ENCODE data around the gene CLPTM1.

Gene CLPTM1

DNA sequence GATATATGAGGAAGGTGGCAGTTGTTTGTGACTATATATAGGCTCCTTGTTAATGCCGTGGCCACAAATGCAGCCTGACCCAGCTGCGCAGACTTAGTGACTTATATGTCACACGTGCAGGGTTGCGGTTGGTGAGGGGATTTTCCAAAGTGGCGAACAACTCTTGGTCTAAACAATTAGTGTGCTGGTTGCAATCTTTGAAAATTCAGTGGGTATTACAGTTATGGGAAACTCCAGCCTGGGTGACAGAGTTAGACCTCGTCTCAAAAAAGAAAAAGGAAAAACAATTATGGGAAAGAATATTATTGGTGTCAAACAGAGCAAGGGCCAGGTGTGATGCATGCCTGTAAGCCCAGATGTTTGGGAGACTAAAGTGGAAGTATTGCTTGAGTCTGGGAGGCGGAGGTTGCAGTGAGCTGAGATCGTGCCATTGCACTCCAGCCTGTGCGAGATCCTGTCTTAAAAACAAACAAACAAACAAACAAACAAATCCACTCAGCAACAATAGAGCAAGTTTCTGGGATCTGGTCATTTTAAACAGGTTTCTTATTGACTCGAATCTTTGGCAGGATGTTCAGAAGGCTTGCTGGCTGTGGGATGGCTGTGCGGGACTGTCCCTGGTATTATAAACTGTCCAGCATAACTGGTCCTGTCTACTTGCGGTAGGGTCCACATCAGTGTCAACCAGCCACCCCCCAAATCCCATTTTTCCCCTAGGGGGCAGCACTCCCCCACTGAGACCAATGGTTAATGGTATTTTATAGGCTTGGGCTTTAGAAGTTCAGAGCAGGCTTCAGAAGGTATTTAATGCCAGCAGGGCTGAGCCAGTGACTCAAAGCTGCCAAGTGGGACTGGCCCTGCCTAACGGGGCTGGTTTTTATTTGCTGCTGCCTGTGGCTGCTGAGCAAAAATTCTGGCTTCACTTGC, 61.5 kb downstream of the CLPTM1 start:
- DNase-seq: peak; percentile 56 to 66

DNA sequence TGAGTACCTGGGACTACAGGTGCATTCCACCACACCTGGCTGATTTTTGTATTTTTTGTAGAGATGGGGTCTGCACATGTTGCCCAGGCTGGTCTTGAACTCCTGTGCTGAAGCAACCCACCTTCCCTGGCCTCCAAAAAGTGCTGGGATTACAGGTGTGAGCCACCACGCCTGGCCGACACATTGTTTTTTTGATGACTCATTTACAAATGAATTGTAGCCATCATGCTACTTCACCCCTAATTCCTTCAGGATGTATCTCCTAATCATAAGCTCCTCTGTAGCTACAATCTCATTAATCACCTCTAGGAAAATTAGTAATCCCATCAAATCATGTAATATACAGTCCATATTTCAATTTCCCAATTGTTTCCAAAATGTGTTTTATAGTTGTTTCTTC, 64.0 kb downstream of the CLPTM1 start:
- DNase-seq: no peak

DNA sequence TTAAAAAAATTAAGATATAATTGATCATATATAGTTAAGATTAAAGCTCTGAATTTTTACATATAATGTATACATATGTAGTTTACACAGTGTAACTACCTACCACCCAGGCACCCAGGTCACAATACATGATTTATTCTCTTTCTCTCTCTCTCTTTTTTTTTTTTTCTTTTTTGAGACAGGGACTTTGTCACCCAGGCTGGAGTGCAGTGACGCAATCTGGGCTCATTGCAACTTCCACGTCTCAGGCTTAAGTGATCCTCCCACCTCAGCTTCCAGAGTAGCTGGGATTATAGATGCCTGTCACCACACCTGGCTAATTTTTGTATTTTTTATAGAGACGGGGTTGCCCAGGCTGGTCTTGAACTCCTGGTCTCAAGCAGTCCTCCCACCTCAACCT, 64.9 kb downstream of the CLPTM1 start:
- DNase-seq: peak; percentile 15 to 30

DNA sequence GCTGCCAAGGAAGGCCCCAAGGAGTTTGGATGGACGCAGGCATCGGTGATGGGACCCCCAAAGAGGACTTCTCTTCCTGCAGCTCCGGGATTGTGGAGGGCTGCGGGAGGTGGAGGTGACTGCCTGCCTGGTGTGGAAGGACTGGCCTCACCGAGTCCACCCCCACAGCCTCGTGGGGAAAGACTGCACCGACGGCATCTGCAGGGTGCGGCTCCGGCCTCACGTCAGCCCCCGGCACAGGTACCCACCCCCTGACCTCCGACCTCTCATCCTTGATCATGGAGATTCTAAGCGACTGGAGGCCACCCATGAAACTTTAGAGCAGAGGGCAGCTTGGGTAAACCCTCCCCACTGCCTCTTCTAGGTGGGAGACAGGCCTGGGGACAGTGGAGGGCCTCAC, 66.8 kb downstream of the CLPTM1 start:
- no peak for DNase-seq

DNA sequence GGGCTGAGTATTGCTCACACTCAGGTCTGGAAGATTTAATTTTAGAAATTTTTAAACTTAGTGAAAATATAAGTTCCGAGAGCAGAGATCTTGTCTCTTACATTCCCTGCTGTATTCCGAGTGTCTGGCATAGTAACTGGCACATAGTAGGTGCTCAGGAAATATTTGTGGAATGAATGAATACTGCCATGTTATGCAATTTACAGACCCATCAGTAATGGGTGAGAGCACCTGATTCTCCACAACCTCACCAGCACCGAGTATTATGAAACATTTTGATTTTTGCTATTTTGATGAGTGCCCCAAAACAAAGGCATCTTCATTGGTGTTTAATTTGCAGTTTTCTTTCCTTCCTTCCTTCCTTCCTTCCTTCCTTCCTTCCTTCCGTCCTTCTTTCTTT, 67.9 kb downstream of the CLPTM1 start:
- no peak for DNase-seq

DNA sequence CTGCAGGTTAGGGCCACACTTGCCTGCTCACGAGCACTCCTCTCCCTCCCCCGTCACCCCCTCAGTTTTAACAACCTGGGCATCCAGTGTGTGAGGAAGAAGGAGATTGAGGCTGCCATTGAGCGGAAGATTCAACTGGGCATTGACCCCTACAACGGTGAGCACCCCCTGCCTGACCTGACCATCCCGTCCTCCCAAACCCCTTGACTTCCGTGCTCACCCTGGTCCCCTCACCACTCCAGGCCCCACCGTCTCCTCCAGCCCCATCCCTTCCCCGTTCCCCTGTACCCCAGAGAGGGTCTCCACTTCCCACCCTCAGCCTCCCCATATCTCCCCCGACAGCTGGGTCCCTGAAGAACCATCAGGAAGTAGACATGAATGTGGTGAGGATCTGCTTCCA, 70.1 kb downstream of the CLPTM1 start:
- no peak for DNase-seq

DNA sequence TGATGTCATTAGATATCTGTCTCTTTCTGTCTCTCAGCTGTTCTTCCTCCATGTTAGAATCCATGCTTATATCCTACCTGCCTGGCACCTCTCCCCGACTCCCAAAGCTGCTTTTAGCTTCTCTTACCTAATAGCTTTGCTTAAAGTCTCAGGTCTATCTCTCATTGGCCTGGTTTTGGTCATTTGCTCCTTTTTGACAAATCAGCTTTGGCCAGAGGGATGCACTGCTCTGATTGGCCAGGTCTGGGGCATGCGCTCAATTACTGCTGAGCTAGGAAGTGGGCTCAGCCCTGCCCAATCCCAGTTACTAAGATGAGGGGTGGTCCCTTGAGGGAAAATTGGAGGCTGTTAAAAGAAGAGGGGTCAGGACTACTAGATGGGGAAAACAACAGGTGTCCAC, 72.2 kb downstream of the CLPTM1 start:
- DNase-seq: no peak

DNA sequence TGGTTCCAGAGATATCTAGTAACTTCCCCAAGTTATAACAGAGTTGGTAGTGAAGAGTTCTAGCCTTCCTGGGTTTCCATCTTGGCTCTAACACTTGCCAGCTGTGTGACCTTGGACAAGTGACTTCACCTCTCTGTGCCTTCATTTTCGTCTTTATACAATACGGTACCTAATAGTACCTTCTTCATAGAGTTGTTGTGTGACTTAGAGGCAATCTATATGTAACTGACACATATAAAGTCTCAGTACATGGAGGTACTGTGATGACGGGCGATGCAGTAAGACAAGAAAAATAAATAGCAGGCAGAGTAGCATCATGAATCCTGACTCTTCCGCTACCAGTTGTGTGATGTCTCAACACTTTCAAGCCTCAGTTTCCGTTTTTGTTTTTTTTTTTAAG, 75.6 kb downstream of the CLPTM1 start:
- no peak for DNase-seq

DNA sequence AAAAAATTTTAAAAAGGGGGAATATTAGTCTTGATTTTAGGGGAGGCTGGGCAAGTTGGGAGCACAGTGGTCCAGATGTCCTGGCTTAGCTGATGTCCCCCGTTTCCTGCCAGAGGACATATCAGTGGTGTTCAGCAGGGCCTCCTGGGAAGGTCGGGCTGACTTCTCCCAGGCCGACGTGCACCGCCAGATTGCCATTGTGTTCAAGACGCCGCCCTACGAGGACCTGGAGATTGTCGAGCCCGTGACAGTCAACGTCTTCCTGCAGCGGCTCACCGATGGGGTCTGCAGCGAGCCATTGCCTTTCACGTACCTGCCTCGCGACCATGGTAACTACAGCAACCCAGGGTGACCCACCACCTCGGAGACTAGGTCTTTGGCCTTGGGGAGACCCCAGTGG, 77.2 kb downstream of the CLPTM1 start:
- no peak for DNase-seq

DNA sequence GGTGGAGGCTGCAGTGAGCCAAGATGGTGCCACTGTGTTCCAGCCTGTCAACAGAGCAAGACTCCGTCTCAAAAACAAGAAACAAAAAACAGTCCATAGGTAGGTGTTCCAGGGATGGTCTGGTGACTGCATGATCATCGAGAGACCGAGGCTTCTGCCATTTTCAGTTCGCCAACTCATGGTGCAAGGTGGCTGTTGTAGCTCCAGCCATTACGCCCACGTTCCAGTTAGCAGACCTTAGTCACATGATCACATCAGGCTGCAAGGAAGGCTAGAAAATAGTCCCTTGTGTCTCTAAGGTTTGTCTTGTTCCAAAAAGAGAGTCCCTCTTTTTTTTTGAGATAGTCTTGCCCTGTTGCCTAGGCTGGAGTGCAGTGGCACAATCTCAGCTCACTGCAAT, 80.6 kb downstream of the CLPTM1 start:
- no peak for DNase-seq

DNA sequence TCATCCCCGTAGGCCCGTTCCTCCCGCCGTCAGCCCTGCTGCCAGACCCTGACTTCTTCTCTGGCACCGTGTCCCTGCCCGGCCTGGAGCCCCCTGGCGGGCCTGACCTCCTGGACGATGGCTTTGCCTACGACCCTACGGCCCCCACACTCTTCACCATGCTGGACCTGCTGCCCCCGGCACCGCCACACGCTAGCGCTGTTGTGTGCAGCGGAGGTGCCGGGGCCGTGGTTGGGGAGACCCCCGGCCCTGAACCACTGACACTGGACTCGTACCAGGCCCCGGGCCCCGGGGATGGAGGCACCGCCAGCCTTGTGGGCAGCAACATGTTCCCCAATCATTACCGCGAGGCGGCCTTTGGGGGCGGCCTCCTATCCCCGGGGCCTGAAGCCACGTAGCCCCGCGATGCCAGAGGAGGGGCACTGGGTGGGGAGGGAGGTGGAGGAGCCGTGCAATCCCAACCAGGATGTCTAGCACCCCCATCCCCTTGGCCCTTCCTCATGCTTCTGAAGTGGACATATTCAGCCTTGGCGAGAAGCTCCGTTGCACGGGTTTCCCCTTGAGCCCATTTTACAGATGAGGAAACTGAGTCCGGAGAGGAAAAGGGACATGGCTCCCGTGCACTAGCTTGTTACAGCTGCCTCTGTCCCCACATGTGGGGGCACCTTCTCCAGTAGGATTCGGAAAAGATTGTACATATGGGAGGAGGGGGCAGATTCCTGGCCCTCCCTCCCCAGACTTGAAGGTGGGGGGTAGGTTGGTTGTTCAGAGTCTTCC, 82.4 kb downstream of the CLPTM1 start:
- DNase-seq: no peak

DNA sequence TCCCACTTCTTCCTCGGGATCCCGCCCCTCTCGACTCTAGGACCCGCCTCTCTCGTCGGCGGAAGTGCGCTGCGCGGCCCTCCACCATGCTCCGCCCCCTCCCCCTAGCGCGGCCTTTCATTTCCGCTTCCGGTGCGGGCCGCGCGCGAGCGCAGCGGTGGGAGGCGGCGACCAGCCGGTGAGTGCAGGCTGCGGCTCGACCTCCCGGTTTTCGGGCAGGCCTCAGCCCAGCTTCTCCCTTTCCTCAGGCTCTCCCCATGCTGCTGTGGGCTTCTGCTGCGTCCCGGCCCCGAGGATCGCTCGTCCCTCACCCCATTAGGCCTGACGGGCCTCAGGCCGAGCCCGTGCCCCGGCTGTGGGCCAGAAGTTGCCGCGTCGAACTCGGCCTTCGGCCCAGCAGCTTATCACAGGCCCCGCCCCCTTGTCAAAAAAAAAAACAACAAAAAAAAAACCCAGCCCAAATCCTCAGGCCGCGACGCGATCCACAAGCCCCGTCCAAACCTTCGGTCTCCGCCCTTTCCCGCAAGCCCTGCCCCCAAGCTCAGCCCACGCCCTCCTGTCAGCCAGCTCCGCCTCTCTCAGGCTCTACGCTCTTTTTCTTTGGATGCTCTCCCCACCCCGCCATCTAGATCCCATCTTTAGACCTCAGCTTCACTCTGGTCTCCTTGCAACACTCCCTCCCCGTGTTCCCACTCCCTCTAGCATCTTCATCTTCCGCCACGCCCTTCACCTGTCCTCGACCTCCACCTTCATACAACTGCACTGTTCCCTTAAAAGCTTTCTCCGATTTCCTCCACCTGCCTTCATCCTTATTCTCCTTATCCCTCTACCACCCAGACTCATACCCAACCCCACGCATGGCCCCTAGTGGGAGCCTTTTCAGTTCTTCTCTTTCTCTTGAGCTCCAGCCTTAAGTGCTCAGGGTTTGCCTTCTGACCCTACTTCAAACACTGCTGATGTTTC, 84.0 kb downstream of the CLPTM1 start, which contains the start of gene CLASRP:
TSS of gene CLASRP (plus strand) at position 115 of the 963 bp plus-strand sequence. CDS start 1,168 bp downstream, outside the sequence.
- DNase-seq: peak; percentile 79

DNA sequence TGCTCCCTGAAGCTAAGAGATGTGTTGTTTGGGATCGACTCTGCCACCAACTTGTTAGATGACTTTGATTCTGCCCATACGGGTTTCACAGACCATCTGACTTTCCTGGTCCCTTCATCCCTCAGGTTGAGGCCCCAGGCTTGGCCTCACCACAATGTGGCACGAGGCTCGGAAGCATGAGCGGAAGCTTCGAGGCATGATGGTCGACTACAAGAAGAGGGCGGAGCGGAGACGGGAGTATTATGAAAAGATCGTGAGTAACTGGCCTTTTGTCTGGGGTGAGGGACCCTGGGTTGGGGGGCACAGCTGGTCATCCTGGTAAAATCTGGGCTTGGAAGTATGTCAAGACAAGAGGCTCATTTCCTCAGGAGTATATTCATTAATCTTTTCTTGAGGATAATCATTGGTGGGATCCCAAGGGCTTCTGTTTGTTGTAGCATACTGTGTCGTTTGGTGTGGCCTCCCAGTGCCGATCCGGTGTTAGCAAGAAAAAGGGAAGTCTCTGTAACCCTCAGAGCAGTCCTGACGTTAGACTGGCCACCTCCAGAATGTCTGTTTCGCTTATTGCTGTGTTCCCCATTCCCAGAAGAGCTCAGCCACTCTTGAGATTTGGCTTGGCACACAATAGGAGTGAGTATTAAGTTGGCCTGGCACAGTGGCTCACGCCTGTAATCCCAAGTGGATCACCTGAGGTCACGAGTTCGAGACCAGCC, 85.0 kb downstream of the CLPTM1 start:
- peak; percentile 36 to 62 for DNase-seq

DNA sequence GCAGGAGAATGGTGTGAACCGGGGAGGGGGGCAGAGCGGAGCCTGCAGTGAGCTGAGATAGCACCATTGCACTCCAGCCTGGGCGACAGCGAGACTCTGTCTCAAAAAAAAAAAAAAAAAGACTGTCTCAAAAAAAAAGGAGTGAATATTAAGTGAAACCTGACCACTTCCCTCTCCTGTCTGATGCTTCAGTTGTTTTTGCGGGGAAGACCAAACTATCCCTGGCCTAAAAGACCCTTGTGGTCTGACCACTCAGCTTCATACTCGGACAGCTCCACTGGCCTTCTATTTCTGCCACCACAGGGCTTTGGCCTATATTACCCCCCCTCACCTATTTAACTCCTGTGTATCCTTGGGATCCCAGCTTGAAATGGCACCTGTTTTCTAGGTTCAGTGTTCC, 85.9 kb downstream of the CLPTM1 start:
- no peak for DNase-seq

Measured in AML-193 (cell line).